SW480 (cell line): ENCODE data around the gene BIRC6.
"Not testable (repeated sequence)": the region's sequence is repeated elsewhere in the genome, so short reads cannot be mapped to it uniquely, and the experiment has no call there.

Experiments used
- DNase-seq: peaks from one replicate; pipeline ENCODE4 v3.0.0-alpha.2; 2016; ENCODE audit warnings: low spot score

The BIRC6 gene

DNA sequence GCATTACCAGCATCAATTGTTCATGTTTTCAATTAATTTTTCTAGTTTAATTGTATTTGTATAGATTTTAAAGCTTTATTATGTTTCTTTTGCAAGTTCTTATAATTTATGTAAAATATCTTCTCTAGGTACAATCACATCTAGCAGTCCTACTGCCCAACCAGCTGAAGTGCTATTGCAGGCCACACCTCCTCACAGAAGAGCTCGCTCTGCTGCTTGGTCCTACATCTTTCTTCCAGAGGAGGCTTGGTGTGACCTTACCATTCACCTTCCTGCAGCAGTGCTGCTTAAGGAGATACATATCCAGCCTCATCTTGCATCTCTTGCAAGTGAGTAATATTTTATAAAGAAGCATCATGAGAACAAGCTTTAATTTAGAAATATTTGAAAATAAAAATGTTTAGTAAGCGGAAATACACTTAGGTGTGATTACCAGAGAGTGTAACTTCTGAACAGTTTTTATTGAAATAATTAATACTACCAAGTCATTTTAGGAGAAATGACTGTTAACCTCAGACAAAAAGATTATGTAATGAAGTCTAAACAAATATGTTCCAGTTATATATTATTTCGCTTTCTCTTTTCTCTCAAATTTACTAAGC is 148.2 kb downstream of the BIRC6 start:
- DNase-seq: no peak

DNA sequence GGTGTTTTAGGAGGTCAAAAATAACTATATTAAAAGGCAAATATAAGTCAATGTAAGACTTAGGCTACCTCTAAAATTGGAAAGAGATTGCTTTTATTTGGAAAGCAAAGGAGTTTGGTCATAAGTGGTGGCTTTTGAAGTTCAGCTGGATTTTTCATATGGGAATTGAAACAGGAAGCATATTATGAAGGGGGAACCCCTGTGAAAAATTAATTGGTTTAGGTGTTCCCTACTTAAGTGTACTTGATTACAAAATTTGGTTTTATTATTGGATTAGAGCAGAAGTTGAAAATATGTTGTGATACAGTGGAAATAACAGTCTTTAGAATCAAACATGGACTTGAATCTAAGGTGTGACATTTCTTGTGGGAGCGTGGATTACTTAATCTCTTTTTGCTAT is 149.6 kb downstream of the BIRC6 start:
- no peak for DNase-seq

DNA sequence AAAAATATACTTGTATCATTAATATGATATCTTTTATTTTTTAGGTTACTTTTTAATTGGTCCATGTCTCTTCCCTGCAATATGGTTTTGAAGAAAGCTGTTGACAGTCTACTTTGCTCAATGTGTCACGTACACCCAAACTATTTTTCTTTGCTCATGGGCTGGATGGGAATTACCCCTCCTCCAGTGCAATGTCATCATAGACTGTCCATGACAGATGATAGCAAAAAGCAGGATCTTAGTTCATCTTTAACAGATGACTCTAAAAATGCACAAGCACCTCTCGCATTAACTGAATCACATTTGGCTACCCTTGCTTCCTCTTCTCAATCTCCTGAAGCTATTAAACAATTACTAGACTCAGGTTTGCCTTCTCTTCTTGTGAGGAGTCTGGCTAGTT is 158.1 kb downstream of the BIRC6 start:
- no peak for DNase-seq

DNA sequence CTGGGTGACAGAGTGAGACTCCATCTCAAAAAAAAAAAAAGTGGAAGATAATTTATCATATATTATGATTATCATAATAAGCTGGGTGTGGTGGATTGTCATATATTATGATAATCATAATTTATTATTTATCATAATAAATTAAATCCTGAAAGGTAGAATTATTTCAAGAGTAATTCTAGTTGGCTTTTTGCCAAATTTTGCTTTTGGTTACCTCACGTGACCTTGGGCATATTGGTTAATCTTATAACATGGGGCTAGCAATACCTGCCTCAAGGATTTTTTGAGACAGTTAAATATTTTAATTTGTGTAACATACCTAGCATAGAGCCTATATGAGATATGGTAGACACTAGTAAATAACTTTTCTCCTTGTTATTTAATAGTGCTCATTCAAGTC is 159.7 kb downstream of the BIRC6 start:
- DNase-seq: no peak

DNA sequence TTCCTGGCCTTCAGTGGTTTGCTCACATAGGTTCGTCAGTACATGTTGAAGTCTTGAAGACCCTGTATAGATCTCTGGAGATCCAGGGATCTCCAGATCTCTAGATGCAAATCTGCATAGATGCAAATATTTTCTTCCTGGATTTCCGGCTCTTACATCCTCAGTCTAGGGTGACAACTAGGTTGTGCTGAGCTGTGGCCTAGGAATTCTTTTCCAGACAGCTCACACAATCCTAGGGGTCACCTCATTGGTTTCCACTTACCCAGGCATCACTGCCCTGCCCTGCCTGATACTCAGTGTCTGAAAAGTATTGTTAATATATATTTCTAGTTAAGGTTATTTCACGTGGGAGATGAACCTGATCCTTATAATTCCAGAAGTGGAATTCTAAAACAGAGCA is 165.9 kb downstream of the BIRC6 start:
- no peak for DNase-seq

DNA sequence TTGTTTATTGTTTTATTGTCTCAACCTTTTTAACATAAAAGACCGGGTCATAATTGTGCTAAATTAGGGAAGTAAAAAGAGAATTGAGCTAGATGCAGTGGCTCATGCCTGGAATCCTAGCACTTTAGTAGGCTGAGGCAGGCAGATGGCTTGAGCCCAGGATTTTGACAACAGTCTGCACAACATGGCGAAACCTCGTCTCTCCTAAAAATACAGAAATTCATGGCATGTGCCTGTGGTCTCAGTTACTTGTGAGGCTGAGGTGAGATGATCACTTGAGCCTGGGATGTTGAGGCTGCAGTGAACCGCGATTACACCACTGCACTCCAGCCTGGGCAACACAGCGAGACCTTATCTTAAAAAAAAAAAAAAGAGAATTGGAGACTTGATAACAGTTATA is 166.9 kb downstream of the BIRC6 start:
- no peak for DNase-seq

DNA sequence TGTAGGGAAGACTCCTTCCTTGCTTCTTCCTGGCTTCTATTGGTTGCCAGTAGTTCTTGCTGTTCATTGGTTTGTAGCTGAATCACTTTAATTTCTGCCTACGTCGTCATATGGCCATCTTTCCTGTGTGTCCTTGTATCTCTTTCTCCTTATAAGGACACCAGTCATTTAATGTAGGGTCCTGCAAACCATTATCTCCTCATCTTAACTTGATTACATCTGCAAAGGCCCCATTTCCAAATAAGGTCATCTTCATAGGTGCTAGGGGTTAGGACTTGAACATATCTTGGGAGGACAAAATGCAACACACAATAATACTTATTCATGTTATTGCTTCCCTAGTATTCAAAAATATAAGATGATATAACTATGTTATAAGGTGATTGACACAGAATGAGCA is 175.5 kb downstream of the BIRC6 start:
- no peak for DNase-seq

DNA sequence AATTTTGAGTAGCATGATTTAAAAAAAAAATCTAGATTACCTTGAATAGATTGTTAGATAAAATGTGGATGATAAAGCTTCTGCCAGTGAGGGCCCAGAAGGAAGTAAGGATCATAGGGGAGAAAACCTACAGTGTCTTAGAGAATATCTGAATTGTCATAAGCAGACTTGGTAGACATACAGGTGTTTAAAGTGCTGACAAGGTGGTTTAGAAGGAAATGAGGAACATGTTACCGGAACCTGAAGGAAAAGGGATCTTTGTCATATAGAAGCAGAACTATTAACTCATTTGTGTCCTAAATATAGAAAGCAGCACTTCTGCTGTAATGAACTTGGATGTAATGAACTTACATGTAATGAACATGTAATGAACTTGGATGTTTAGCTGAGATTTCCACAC is 176.1 kb downstream of the BIRC6 start:
- no peak for DNase-seq

DNA sequence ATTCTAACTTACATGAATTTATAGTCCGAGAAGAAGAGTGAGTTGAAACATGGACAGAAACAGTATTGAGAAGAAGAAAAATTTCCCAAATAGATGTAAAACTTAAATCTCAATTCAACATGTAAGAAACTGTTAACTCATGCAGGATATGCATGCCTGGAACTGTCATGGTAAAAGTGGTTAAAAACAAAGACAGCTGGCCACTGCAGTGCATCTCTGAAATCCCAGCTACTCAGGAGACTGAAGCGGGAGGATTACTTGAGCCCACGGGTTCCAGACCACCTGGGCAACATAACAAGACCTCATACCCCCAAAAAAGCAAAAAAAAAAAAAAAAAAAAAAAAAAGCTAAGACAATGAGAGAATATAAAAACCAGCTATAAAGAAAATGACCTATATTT is 178.0 kb downstream of the BIRC6 start:
- no peak for DNase-seq

DNA sequence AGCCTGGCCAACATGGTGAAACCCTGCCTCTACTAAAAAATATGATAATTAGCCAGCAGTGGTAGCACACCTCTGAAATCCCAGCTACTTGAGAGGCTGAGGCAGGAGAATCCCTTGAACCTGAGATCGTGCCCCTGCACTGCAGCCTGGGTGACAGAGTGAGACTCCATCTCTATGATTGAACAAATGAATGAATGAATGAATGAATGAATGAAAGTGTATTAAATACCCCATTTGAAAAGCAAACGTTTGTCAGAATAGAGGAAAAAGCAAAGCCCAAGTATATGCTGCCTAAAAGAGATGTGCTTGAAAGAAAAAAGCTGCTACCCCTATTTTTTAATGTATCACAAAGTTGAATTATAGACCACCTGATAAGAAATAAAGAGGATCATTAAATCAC is 181.9 kb downstream of the BIRC6 start:
- DNase-seq: no peak

DNA sequence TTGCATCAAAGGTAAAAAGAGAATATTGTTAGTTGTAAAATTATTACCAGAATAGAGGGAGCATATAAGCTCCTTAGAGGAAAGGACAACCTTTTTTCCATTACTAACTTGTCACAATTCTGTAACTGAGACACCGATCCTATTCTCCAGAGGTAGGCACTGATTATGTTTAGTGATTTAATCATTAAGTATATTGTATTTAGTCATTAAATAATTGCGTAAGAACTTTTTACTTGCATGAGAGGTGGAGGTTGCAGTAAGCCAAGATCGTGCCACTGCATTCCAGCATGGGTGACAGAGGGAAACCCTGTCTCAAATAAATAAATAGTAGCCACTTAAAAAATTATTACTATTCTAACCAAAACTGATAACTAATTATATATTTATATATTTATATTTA is 195.7 kb downstream of the BIRC6 start:
- DNase-seq: not testable (repeated sequence)

DNA sequence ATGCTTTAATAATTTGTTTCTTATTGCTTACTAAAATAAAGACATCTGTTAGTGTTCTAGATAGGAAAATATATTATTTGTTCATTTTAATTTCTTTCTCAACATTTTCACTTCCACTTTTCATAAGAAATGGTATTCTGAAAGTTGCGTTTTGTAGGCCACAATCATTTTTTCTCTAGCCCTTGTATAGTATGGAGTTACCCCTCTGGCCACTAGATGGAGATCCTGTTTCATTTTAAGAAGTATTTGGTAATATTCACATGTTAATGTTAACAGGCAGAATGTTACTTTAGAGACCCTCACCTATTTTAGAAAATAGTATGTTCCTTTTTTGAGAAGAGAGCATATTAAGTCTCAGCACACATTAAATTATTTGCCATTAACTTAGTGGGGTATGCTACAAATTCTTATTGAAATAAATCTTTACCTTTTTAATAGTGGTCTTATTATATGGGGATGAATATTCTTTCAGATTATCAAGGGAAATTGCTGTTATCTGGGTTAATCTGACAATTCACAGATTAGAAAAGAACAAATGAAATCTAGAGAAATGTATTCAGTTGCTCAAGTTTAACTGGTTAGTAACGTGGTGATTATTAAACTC is 197.1 kb downstream of the BIRC6 start:
- peak; percentile 39 for DNase-seq

DNA sequence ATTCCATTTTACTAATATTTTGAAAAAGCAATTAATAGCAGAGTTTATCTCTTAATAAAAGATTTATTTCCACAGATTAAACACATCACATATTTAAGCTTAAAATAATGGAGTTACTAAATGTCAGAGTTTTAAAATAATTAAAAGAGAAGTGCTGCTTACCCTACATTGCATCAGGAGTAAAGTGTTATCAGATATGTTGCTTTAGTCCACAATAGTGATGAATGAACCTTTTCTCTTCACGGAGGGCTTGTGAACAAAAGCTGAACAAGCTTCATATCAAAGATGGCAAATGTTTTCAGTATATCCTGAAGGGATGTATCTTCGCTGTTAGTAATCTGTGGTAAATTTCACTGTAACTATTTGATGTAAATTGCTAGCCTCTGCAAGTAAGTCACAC is 201.7 kb downstream of the BIRC6 start:
- DNase-seq: no peak

DNA sequence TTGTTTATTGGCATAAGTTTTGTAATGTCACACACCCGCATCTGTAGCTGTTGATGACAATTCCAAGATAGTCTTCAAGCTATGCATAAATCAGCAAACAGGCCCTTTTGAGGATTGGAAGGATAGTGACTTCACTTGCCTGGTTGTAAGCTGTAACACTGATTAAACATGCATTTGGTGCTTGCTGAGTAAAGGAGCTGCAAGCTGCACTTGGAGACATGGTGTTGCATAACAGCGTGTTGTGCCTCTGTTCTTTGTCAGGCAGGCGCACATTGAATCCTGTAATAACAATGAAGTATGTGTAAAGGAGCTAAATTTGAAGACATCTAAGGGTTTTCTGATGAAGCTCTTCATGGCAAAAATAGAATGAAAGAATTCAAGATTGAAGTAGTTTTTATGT is 202.3 kb downstream of the BIRC6 start:
- DNase-seq: no peak

DNA sequence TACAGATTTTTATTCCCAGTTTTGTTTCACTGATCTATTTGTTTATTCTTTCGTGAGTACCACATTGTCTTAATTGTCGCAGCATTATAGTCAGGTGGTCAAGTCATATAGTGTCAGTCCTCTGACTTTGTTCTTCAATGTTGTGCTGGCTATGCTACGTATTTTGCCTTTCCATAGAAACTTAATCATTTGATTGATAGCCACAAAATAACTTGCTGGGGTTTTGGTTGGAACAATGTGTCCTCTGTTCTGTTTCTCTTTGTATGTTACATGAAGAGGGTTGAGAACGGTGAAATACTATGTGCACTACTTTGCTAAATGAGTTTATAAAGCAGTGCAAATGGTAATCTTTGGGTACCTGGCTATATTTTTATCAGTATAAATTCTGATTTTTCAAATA is 206.1 kb downstream of the BIRC6 start:
- no peak for DNase-seq

DNA sequence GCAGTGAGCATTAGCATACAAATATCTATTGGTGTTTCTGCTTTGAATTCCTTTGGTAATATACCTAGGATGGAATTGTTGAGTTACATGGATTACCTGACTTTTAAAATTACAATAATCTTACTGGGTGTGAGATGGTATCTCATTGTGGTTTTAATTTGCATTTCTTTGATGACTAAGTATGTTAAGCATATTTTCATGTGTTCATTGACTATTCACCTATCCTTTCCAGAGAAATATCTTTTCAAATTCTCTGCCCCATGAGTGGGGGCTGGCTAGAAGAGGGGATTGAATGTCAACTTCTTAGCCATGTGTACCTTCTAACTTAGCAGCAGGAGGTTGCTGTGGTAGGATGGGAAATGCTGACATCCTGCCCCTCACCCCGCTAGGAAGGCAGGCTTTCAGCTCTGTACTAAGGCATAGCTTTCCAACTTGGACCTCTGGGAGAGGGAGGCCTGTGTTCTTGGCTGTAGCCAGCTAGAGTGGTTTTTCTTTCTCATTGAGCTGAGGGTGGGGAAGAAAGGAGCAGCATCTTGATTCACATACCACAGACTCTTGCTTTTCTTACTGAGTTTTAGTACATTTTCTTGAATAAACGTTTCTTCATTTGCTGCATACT is 207.7 kb downstream of the BIRC6 start:
- DNase-seq: no peak

DNA sequence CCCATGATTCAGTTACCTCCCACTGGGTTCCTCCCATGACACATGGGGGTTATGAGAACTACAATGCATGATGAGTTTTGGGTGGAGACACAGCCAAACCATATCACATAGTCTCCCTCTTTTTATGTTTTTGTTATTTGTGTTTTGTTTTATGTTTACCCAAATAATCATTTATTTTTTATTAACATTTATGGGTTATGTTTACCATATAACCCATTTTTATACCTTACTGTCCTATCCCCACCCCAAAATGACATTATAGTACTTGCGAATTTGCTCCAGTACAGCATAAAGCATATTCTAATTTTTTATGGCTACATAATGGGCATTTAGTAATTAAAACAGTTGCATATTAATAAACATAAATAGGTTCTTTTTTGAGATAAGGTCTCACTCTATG is 209.1 kb downstream of the BIRC6 start:
- DNase-seq: no peak

DNA sequence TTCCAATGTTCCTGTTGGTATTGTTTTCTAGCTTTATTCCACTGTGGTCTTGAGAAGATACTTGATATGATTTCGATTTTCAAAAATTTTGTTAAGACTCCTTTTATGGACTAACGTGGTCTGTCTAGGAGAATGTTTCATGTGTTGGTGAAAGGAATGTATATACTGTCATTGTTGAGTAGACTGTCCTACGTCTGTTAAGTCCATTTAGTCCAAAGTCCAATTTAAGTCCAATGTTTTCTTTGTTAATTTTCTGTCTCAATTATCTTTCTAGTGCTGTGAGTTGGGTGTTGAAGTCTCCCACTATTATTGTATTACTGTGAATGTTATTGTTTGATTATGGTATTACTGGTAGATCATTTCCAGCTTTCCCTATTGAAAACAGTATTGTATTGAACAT is 215.2 kb downstream of the BIRC6 start:
- no peak for DNase-seq

DNA sequence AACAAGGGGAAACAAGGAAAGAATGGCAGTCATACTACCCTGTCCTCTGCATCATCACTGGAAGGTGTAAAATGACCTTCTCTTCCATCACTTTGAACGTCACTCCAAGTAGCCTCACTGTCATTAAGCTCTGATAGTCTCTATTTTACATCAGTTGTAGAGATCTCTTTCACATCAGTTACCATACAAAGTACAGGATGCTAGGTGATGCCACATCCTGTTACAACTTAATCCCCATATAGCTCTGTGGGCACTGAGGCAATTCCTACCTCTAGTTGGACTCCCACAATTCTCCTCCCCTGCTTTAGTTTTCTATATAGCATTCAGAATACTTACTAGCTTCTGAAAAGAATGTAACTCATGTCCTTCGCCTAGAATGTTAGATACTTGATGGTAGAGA is 215.9 kb downstream of the BIRC6 start:
- no peak for DNase-seq

DNA sequence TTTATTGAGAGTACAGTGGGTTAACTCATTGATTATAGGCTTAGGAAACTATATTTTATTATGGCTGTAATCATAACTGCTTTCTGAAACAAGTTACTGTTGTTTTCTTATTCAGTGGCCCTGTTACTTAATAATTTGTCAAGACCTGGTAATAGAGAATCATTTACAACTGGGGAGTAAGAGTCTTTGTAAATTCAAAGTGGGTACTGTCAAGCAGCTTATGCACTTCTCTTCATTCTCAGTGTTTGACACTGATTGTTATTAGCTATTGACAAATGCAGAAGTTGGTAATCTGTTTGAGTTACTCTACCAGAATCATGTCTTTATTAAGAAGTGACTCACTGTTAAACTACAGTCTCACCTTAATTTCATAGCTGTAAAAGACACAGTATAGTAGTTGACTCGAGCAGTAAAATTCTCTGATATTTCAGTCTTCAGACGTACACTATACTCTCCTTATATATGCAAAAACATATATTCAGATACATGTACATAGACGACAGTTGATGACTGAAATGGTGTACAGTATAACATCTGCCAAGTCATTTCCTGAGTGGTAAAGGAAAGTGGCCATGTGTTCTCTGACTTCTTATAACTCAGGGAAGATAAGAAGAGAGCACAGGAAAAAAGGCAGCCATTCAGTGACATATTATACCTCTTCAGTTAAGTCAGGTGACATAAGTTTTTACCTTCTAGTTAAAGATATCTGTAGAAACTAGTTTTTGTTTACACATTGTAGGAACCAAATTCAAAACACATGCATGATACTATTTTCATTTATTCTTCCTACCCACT is 235.0 kb downstream of the BIRC6 start:
- DNase-seq: no peak

DNA sequence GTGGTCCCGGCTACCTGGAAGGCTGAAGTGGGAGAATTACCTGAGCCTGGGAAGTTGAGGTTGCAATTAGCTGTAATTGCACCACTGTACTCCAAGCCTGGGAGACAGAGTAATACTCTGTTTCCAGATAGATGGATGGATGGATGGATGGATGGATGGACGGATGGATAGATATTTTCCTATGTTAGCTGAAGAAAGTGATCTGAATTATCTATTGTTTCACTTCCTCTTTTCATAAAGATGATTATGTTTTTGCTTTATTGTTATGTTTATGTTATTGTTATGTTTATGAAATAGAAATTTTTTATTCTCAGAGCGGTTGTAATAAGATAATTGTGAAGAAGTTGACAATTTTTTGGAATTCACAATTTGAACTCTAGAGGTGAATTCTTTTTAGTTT is 237.8 kb downstream of the BIRC6 start:
- DNase-seq: no peak

DNA sequence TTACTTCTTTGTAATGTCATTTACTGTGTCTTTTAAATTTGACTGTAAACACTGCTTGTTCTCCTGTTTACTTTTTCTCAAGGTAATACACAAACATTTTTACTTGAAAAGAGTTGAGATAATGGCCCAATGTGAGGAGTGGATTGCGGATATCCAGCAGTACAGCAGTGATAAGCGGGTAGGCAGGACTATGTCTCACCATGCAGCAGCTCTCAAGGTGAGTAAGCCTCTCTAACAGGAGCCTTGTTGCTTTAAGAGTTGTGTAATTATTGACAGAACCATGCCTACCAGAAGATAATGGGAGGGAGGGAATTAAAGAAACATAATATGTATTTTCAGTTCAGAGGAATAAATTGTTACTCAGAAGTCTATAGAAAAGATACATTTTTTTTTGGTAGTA is 254.5 kb downstream of the BIRC6 start:
- DNase-seq: no peak

DNA sequence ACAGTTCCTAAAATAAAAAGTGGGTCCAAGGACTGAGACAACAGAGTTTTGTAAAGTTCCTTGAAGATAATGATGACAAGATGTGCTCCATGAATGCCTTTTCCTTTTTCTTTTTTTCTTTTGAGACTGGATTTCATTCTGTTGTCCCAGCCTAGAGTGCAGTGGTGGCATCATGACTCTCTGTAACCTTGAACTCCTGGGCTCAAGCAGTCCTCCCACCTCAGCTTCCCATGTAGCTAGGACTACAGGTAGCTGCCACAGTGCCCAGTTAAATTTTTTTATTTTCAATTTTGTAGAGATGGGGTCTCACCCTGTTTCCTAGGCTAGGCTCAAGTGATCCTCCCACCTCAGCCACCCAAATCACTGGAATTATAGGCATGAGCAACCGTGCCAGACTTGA is 254.9 kb downstream of the BIRC6 start:
- DNase-seq: no peak
